HG03520 (cell line): ENCODE data around the gene INTS1.
"Not testable (repeated sequence)": the region's sequence is repeated elsewhere in the genome, so short reads cannot be mapped to it uniquely, and the experiment has no call there.

Experiments used
- ATAC-seq: cut with Tn5 transposase; IDR thresholded peaks from one replicate; pipeline ENCODE4 v1.9.1; 2021; ENCODE audit warnings: mild to moderate bottlenecking, moderate library complexity; ENCODE audit not compliant: unreplicated experiment

INTS1 gene

DNA sequence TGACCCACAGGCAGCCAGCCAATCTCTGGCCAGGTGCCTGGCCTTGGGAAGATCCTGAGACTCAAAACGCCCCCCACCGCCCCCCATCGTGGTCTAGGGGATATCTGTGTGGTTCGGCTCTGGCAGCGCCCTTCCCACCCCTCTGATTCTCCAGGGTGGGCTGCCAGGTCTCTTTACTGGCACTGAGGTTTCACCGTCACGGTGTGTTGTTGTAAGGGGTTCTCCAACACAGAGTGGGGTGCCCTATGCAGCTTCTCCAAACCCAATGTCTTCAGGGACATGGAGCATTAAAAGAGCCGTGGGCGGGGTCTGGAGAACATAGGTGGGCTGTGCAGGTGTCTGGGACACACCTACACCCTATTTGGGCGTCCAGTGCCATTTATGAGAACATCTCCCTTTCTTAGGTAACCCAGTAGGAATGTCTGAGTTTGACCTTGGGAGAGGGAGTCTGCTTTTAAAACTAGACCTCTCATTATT is 27.8 kb upstream of the INTS1 start:
- ATAC-seq, result no peak

DNA sequence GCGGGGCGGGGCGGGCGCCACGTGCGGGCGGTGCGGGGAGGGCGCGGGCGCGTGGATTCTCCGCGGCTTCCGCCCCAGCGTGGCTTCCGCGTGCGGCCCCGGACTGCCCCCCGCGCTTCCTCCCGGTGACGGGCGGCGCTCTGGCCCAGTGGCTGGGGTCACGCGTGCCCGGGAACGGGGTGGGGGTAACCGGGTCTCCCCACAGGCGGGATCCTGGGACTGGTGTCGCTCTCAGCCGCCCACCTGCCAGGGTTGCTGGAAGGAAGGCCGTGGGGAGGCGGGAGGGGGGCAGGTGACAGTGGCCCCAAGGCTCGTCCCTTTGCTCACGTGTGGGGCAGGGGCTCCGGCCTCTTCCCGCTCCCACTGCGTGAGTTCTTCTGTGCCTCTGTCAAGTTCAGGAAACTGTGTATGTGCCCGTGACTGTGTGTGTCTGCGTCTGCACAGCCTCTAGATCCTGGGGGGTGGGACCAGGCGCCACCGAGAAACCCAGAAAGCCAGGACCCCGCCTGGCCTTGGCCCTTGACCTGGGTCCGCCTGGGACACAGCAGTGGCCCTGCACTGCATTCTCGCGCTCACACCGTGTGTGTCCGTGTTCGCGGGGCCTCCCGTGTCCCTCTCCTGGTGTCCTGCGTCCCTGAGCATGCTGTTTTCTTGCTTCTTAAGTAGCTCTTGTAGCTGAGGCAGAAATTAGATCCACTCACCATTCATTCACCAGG is 27.2 kb upstream of the INTS1 start:
- no peak for ATAC-seq

DNA sequence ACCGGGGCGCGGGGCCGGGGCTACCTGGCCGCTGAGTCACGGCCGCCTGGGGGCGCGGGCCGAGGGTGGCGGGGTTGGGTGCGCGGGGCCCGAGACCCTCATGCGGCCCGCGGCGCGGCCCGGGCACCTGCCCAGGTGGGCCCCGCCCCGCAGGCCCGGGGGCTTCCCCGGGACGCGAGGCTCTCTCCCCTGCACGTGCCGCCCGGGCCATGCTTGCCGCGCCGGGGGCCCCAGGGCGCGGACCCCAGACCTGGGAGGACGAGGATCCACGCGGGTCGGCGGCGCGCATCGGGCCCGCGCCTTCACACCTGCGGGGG is 26.7 kb upstream of the INTS1 start:
- ATAC-seq, result no peak

DNA sequence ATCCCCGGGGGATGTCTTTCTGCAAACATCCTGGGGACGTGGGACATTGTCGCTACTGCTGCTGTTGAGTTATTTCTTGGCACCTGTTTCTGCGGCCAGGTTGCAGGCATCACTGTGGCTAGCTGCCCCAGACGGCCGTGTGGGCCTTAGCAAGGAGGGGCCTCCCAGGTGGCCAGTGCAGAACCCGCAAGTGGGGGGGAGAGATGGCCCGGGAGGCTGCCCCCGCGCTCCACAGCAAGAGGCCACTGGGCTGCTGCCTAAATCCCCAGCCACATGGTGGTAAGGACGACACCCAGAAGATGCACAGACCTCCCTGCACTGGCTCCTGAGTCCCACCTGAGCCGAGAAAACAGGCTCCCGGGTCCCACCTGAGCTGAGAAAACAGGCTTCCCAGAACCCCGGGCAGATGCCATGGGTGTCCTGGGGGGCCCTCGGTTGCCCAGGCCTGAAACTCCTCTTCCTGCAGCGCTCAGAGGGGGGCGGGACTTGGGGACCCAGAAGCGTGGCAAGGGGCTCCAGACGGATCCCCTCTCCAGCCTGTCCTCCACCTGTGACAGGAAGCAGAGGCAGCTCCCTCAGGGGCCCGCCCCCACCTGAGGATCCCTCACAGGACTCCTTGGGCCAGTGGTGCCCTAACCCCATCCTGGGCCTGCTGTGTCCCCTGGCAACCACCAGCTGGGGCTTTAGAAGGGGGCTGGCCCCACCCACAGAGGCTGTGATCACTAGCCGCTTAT is 25.4 kb upstream of the INTS1 start:
- no peak for ATAC-seq

DNA sequence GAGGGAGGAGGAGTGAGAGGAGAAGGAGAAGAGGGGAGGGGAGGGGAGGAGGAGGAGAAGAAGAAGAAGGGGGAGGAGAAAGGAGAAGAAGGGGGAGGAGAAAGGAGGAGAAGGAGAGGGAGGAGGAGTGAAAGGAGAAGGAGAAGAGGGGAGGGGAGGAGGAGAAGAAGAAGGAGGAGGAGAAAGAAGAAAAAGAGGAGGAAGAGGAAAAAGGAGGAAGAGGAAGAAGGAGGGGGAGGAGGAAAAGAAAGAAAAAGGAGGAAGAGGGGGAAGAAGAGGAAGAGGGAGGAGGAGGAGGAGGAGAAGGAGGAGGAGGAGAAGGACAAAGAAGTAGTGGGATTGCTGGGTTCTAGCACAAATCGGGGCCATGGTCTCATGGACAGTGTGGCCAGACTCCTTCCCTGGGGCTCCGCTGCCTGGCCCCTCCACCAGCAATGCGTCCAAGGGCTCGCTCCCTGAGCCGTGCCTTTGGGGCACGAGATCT is 22.1 kb upstream of the INTS1 start:
- no peak for ATAC-seq

DNA sequence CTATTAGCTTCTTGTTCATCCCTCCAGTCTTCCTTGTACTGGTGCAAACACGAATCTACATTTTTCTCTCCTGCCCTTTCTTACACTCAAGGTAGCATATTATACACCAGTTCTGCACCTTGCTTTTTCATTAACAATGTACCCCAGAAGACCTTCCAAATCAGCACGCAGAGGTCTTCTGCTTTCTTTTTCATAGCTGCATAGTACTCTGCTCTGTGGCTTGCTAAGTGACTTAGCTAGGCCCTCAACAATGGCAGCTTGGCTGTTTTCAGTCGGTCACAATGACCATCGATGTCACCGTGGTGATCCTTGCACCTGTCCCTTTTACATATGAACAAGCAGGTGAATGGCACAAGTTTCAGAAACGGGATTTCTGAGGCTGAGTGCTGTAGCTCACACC is 21.2 kb upstream of the INTS1 start:
- no peak for ATAC-seq

DNA sequence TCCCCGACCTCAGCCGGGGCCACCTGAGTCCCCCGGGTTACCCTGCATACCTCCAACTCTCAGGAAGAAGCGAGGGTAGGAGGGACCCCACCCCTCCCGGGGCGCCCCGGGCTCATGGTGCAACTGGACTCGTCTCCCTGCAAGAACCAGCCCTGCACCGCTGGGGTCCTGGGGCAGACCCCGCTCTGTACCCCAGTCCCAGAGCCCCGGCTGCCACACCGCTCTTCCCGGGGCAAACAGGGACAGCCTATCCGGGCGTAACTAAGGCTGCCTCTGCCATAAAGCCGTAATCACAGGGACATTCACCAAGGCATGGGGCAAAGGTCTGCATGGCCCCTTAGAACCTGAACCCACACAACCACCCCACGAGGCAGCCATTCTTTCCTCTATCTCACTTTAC is 19.7 kb upstream of the INTS1 start:
- no peak for ATAC-seq

DNA sequence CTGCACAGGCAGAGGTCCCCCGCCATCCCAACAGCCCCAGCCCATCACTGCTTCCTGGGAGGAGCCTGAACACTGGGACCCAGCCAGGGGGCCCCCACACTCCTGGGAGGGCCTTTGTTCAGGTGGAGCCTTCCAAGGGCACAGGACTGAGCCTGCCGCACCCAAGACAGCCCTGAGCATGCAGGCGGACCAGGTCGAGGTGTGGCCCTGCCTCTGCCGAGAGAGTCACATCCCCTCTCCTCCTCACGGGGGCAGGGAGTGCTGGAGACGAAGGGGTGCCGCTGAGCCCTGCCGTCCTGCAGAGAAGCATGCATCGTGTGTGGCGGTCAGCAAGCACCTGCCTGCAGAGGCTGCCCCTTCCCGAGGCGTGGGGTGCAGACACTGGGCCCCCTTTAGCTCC is 19.0 kb upstream of the INTS1 start:
- no peak for ATAC-seq

DNA sequence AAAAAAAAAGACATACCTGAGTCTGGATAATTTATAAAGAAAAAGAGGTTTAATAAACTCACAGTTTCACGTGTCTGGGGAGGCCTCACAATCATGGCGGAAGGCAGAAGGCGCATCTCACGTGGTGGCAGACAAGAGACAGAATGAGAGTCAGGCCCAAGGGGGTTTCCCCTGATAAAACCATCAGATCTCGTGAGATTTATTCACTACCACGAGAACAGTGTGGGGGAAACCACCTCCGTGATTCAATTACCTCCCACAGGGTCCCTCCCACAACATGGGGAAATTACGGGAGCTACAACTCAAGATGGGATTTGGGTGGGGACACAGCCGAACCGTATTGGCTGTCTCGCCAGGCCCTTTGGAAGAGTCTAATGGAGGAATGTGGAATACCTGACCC is 17.3 kb upstream of the INTS1 start:
- ATAC-seq, result no peak

DNA sequence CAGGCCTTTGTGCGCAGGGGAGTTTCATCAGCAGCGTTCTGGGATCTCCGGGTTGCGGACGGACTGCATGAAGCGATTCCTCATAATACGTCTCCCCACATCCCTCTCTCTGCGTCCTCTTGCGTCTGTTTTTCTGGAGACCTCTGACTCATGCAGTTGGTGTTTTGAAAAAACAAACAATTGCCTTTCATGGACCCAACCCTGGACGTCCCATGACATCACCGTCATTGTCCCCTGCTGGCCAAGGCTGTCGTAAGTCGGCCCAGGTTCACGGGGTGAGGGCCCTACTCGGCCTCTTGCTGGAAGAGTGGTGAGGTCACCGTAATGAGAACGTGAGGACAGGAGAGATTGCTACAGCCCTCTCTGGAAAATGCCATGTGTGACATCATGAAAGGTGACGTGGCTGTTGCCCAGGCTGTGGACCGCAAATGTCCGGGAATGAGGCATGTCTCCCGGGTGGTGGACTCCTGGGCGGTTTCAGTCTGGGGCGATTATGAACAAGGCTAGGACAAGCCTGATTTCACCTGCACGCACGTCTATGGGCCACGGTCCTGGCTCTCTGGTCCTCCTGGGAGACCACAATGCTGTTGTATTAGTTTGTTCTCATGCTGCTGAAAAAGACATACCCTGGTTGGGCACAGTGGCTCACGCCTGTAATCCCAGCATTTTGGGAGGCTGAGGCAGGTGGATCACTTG is 16.5 kb upstream of the INTS1 start:
- ATAC-seq, result no peak

DNA sequence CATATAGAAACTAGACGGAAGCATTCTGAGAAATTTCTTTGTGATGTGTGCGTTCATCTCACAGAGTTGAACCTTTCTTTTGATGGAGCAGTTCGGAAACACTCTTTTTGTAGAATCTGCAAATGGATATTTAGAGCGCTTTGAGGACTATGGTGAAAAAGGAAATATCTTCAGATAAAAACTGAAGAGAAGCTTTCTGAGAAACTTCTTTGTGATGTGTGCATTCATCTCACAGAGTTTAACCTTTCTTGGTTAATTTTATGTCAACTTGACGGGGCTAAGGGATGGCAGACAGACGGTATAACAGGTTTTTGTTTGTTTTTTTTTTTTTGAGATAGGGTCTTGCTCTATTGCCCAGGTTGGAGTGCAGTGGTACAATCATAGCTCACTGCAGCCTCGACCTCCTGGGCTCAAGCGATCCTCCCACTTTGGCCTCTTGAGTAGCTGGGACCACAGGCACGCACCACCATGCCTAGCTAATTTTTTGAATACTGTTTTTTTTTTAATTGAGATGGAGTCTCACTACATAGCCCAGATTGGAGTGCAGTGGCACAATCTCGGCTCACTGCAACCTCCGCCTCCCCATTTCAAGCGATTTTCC is 15.2 kb upstream of the INTS1 start:
- not testable (repeated sequence) for ATAC-seq

DNA sequence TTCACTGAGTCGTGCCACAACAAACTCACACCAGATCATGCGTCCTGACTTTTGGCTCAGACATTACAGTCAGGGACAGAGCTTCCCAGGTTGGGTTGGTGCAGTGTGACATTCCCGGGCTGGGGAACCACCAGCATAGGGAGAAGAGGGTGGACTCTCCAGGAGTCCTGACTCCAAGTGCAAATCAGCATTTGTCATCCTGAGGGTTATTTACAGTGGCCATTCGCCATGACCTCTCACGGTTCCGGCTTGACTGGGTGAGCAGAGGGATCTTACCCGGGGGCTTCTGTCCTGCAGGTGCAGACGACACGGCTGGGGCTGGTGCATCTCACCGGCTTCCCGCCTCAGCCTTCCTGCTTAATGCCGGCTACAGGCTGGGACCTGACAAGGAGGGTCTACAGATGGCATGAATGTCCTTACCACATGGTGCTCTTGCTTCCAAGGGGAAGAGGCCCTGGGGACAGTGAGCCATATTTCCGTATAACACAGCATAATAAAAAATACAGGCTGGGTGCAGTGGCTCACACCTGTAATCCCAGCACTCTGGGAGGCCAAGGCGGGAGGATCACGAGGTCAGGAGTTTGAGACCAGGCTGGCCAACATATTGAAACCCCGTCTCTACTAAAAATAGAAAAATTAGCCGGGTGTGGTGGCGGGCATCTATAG is 12.5 kb upstream of the INTS1 start:
- no peak for ATAC-seq

DNA sequence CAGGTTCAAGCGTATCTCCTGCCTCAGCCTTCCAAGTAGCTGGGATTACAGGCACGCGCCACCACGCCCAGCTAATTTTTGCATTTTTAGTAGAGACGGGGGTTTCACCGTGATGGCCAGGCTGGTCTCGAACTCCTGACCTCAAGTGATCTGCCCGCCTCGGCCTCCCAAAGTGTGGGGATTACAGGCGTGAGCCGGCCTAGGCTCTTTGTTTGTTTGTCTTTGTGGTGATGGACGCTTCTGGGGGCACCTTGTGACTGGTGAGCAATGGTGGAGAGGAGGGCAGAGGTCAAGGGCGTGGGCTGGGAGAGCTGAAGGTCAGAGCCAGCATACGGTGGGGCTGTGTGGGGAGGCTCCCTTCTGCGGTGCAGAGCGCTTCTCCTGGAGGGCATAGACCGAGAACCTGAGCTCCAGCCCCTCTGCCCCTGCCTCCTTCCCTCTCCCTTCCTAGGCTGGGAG is 11.3 kb upstream of the INTS1 start:
- ATAC-seq, result not testable (repeated sequence)

DNA sequence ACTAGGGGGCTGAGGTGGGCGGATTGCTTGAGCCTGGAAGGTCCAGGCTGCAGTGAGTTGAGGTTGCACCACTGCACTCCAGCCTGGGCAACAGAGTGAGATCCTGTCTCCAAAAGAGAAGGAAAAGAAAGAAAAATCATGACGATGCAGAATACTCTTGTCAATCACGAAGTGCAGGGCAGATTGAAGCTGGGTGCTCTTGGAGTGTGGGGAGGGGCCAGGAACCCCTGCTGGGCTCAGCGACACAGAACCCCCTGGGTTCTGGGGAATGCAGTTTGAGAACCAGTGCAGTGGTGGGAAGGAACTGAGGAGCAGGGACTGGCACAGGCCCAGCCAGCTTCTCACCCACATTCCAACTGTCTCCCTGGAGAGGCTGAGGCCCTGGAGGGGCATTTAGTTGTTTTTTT is 10.8 kb upstream of the INTS1 start:
- no peak for ATAC-seq

DNA sequence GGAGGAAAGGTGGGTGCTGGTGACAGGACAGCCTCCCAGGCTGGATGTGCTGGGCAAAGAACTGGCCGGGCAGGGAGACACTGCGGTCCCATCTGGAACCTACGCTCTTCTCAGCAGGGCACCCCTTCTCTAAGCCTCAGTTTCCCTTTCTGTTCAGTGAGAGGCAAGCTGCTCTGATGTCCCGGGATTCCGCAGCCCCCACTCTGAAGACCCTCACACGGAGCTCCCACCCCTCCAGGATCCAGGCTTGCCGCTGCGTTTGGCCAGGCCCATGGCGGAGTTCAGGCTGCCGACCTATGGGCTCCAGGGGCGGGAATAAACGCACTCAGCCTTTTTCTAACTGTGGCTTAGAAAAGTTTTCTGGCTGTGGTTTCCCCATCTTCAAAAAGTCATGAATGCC is 10.2 kb upstream of the INTS1 start:
- ATAC-seq, result no peak

DNA sequence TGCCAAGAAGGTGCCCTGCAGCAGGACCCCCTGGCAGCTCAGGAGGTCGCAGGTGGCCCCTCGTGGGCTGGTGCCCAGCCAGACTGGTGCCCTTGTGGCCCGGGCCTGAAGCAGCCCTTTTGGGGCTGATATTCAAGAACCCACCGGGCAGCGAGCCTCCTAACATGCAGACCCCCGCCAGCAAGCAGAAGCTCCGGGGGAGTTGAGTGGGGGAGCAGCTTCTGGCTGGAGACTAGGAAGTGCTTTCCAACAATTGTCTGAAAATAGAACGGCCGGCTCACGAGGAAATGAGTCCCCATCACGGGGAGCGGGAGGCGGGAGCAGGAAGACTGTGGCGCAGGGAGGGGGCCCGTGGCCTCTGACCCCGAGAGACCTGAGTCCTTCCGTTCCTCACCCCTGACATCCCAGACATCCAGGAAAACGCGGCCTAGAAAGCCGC is 9.5 kb upstream of the INTS1 start:
- ATAC-seq, result no peak

DNA sequence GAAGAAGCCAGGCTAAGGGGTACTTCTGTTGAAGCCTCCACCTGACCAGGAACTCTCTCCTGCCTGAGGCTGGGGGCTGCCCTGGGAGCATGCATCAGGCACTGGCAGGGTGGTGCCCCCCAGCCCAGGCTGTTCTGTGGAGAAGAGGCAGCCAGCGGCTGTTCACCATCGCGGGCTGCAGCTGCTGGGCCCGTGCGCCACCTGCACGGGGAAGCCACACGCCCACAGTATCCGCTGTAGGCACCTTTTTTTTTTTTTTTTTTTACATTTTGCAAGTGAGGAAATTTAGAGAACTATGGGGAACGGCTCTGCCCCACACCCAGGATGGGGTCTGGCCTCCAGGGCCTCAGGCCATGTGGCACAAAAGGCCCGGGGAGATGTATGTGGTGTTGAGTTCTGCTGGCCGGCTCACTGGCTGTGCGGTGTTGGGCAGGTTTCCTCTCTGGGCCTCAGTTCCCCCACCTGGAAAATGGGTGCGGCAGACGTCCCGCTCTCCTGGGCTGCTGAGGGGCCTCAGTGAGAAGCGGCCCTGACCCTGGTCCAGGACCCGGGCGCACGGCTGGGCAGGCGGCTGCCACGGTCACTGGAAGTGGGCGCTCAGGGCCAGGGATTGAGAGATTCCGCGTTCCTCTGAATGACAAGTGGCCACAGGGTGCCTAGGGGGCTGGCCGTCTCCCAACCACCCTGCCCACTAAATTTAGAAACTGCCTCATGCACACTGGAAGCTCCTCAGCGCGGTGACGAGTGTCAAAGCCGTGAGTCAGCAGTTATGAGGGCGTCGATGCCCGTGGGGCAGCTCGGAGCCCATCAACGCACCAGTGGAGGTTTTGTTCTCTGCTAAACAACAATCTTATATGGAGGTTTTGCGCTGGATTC is 8.8 kb upstream of the INTS1 start:
- ATAC-seq, result no peak

DNA sequence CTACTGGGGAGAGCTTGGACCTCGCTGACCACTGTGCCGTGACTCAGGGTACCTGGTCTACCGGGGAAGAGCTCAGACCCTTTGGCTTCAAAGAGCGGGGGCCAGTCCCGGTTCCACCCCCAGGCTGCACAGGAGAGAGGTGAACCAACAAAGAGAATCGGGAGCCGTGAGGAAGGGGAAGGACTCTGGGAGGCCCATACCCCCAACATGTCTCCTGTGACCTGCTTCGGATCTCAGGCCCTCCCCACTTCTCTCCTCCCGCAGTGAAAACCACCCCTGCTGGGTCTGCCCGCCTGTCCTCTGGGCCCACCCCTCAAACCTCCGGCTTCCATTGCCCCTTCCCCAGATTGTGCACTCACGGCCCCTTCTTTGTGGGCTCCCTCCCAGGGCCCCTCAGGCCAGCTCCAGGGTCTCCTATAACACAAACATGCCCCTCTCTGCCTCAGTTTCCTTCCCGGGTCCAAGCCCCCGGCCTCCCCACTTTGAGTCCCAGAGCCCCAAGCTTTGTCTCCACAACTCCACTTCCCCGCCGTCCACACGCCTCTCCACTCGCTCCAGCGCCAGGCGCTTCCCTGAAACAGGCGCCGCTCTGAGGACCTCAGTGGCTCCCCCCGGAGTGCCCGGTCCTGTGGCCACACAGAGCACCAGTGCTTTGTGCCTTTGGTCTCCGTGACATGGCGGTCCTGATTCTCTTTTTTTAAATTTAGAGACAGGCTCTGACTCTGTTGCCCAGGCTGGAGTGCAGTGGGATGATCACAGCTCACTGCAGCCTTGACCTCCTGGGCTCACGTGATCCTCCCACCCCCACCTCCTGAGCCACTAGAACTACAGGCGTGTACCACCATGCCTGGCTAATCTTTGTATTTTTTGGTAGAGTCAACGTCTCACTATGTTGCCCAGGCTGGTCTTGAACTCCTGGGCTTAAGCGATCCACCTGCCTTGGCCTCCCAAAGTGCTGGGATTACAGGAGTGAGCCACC is 7.5 kb upstream of the INTS1 start:
- ATAC-seq, result no peak

DNA sequence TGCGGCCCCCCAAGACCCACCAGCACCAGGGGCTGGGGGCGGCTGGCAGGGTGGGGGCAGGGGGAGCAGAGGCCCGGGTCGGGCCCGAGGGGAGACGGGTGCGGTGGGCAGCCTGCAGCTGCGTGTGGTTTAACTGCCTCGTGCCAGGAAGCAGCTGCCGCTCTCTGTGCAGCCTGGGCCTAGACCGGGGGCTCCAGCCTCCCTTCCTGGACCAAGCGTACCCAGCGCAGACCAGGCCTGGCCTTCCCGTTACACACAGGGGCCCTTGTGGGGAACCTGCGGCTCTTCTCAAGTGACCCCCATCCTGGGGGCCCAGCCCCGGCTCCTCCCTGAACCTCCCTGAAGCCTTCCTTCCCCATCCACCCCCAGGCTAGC is 6.6 kb upstream of the INTS1 start:
- ATAC-seq, result no peak
